ENCODE data around the gene MROH2A. TPM values are rescaled to one million over a fixed set of nuclear protein-coding genes. Genes with fewer than 3 reads are reported as not detected.

MROH2A gene
- total RNA-seq, 1 experiment from 2014 or later, result 1.4 TPM

GRCh38 chr2:233841183-233841582 is 63.1 kb downstream of the MROH2A start:
- H3K79me2 ChIP-seq (ENCODE audit: low read depth), result peaks cover 78% of the 10 kb centered on the region

GRCh38 chr2:233844064-233844807 is 66.1 kb downstream of the MROH2A start:
- no peaks in the 10 kb centered on the region; the same call in 1 of the 2 replicates for H3F3A ChIP-seq (ENCODE audit: insufficient read depth, low read depth)
- no peak overlapping the region for H2AFZ ChIP-seq
- TF ChIP-seq EZH2 (IDR thresholded peaks at IDR 0.05; ENCODE audit: low read depth) (no peak), CTCF (conservative IDR thresholded peaks at IDR 0.05) (no peak)
- no peak overlapping the region for H3K27ac ChIP-seq
- no peak overlapping the region for H3K4me2 ChIP-seq
- intact Hi-C loops (cut with micrococcal nuclease; ENCODE audit: unreplicated experiment), result no loop called here
- H3K79me2 ChIP-seq (ENCODE audit: low read depth), result peaks cover 81% of the 10 kb centered on the region
- H4K20me1 ChIP-seq (ENCODE audit: insufficient read depth), result peaks cover 8% of the 10 kb centered on the region; the same call in 1 of the 2 replicates
- BruUV-seq (replicated peaks), result no TSS peak
- H3K9me3 ChIP-seq (ENCODE audit: insufficient read depth, low read depth), result no peaks in the 10 kb centered on the region
- ChIA-PET POLR2A (ENCODE audit: unreplicated experiment) (no interaction called here), CTCF (interaction anchor here (0.7 kb wide), 1 partner anchor 372 kb away, joined by 3 read pairs; no protein-coding TSS in a partner anchor)
- no peaks in the 10 kb centered on the region for H3K27me3 ChIP-seq (ENCODE audit: insufficient read depth, low read depth)
- no peaks in the 10 kb centered on the region for H3K4me1 ChIP-seq (replicated peaks; ENCODE audit: insufficient read depth)
- peaks cover 86% of the 10 kb centered on the region for H3K36me3 ChIP-seq (ENCODE audit: low read depth)
- DNase-seq, result no peak
- H3K9me2 ChIP-seq (ENCODE audit: insufficient read depth), result no peaks in the 10 kb centered on the region
- no peak overlapping the region for H3K4me3 ChIP-seq

More at GRCh38 chr2:233841183-233841582, 63.1 kb downstream of the MROH2A start:
- Histone ChIP-seq H3K9me2 (ENCODE audit: insufficient read depth) (no peaks in the 10 kb centered on the region), H3K36me3 (ENCODE audit: low read depth) (peaks cover 86% of the 10 kb centered on the region), H3K27ac (no peak overlapping the region), H2AFZ (no peak overlapping the region), H3K27me3 (ENCODE audit: insufficient read depth, low read depth) (no peaks in the 10 kb centered on the region), H4K20me1 (ENCODE audit: insufficient read depth) (peaks cover 14% of the 10 kb centered on the region; the same call in 1 of the 2 replicates), H3K9me3 (ENCODE audit: insufficient read depth, low read depth) (no peaks in the 10 kb centered on the region), H3K4me2 (no peak overlapping the region), H3K4me3 (no peak overlapping the region), H3K4me1 (replicated peaks; ENCODE audit: insufficient read depth) (no peaks in the 10 kb centered on the region), H3F3A (ENCODE audit: insufficient read depth, low read depth) (peaks cover 15% of the 10 kb centered on the region; the same call in 1 of the 2 replicates)
- TSS peak; percentile 6 for BruUV-seq (replicated peaks)
- TF ChIP-seq CTCF (conservative IDR thresholded peaks at IDR 0.05) (no peak), EZH2 (IDR thresholded peaks at IDR 0.05; ENCODE audit: low read depth) (no peak)
- POLR2A ChIA-PET (ENCODE audit: unreplicated experiment), result no interaction called here
- CTCF ChIA-PET, result no interaction called here
- intact Hi-C loops (cut with micrococcal nuclease; ENCODE audit: unreplicated experiment), result no loop called here
- no peak for DNase-seq

GRCh38 chr2:233844836-233845235 is 66.7 kb downstream of the MROH2A start:
- Histone ChIP-seq H3K4me3 (no peak overlapping the region), H3K9me3 (ENCODE audit: insufficient read depth, low read depth) (no peaks in the 10 kb centered on the region), H3K27ac (no peak overlapping the region), H3K36me3 (ENCODE audit: low read depth) (peaks cover 88% of the 10 kb centered on the region), H3K27me3 (ENCODE audit: insufficient read depth, low read depth) (no peaks in the 10 kb centered on the region), H3F3A (ENCODE audit: insufficient read depth, low read depth) (no peaks in the 10 kb centered on the region; the same call in 1 of the 2 replicates), H3K4me1 (replicated peaks; ENCODE audit: insufficient read depth) (no peaks in the 10 kb centered on the region), H3K9me2 (ENCODE audit: insufficient read depth) (no peaks in the 10 kb centered on the region), H3K79me2 (ENCODE audit: low read depth) (peaks cover 81% of the 10 kb centered on the region), H3K4me2 (no peak overlapping the region), H2AFZ (no peak overlapping the region), H4K20me1 (ENCODE audit: insufficient read depth) (peaks cover 7% of the 10 kb centered on the region; the same call in 1 of the 2 replicates)
- DNase-seq, result no peak
- TF ChIP-seq EZH2 (IDR thresholded peaks at IDR 0.05; ENCODE audit: low read depth) (no peak), CTCF (conservative IDR thresholded peaks at IDR 0.05) (no peak)
- BruUV-seq (replicated peaks), result no TSS peak
- ChIA-PET CTCF (interaction anchor here (0.7 kb wide), 1 partner anchor 37 kb away, joined by 3 read pairs; no protein-coding TSS in a partner anchor), POLR2A (ENCODE audit: unreplicated experiment) (no interaction called here)
- intact Hi-C loops (cut with micrococcal nuclease; ENCODE audit: unreplicated experiment), result no loop called here

Data from PC-9 (cell line).